Stimulated activated CD4-positive, alpha-beta T cell treated with anti-CD3 and anti-CD28 coated beads, Interleukin-1b, Interleukin-23, amount 100 ng/mL, for 48 hours (primary cell): Measurements from ENCODE around the gene GNAQ.

ENCODE experiments used
- DNase-seq: peaks from one replicate; pipeline ENCODE4 v3.0.0-alpha.2; 2020

Gene GNAQ

GRCh38 chr9:78031444-78031892, at the start of gene GNAQ:
GNAQ (minus strand) TSS chr9:78031811; CDS start chr9:78031235, 576 bp downstream.
- DNase-seq = peak; percentile 8

- DNase-seq = no peak
Observed at GRCh38 chr9:78074385-78075291, 43.0 kb upstream of the GNAQ start.

- DNase-seq = no peak
Observed at GRCh38 chr9:78073722-78074121, 42.1 kb upstream of the GNAQ start.

GRCh38 chr9:78072586-78073199, 41.1 kb upstream of the GNAQ start:
- no peak for DNase-seq

- no peak for DNase-seq
Observed at GRCh38 chr9:78070521-78070920, 38.9 kb upstream of the GNAQ start.

- no peak for DNase-seq
Observed at GRCh38 chr9:78064075-78064474, 32.5 kb upstream of the GNAQ start.

- DNase-seq = no peak
Observed at GRCh38 chr9:78062710-78063109, 31.1 kb upstream of the GNAQ start.

GRCh38 chr9:78054218-78054617, 22.6 kb upstream of the GNAQ start:
- DNase-seq = peak; percentile 33

- no peak for DNase-seq
Observed at GRCh38 chr9:78053627-78054026, 22.0 kb upstream of the GNAQ start.

- no peak for DNase-seq
Observed at GRCh38 chr9:78050421-78050820, 18.8 kb upstream of the GNAQ start.

- DNase-seq = no peak
Observed at GRCh38 chr9:78049484-78049883, 17.9 kb upstream of the GNAQ start.

- DNase-seq = no peak
Observed at GRCh38 chr9:78047106-78047505, 15.5 kb upstream of the GNAQ start.

GRCh38 chr9:78046112-78046511, 14.5 kb upstream of the GNAQ start:
- DNase-seq = no peak

- no peak for DNase-seq
Observed at GRCh38 chr9:78044886-78045285, 13.3 kb upstream of the GNAQ start.

GRCh38 chr9:78044189-78044588, 12.6 kb upstream of the GNAQ start:
- DNase-seq = no peak

GRCh38 chr9:78041971-78042370, 10.4 kb upstream of the GNAQ start:
- DNase-seq = no peak

- no peak for DNase-seq
Observed at GRCh38 chr9:78040726-78041125, 9.1 kb upstream of the GNAQ start.

- no peak for DNase-seq
Observed at GRCh38 chr9:78038620-78039300, 7.1 kb upstream of the GNAQ start.

- DNase-seq = peak; percentile 38
Observed at GRCh38 chr9:78035383-78035993, 3.9 kb upstream of the GNAQ start.

- no peak for DNase-seq
Observed at GRCh38 chr9:78033870-78034269, 2.3 kb upstream of the GNAQ start.

GRCh38 chr9:78032730-78033457, 1.3 kb upstream of the GNAQ start:
- no peak for DNase-seq
